Measurements from ENCODE around the gene TLK1.
A peak's percentile ranks its signal among the peaks of the same experiment; 100 is the strongest.

TLK1 gene

DNA sequence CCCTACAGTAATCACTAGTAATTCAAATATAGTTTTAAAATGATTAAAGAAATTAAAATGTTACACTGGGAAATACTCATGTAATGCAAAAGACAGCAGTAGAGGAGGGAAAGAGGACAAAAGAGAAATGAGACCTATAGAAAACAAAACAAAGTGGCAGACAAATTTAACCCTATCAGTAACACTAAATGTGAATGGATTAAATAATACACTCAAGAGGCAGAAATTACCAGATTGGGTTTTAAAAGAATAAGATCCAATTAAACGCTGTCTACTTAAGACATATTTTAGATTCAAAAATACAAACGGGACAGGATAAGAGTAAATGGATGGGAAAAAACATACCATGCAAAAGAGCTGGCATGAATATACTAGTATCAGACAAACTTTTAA is 17.0 kb downstream of the TLK1 start:
- no peak overlapping the region for H3K4me3 ChIP-seq (ENCODE audit: low read depth, low read length)
- DNase-seq (ENCODE audit: low read depth), result no peak
- TF ChIP-seq, protein P1, sequence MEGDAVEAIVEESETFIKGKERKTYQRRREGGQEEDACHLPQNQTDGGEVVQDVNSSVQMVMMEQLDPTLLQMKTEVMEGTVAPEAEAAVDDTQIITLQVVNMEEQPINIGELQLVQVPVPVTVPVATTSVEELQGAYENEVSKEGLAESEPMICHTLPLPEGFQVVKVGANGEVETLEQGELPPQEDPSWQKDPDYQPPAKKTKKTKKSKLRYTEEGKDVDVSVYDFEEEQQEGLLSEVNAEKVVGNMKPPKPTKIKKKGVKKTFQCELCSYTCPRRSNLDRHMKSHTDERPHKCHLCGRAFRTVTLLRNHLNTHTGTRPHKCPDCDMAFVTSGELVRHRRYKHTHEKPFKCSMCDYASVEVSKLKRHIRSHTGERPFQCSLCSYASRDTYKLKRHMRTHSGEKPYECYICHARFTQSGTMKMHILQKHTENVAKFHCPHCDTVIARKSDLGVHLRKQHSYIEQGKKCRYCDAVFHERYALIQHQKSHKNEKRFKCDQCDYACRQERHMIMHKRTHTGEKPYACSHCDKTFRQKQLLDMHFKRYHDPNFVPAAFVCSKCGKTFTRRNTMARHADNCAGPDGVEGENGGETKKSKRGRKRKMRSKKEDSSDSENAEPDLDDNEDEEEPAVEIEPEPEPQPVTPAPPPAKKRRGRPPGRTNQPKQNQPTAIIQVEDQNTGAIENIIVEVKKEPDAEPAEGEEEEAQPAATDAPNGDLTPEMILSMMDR (IDR thresholded peaks at IDR 0.05; ENCODE audit: control insufficient read depth, extremely low read depth, insufficient read depth), result no peak

DNA sequence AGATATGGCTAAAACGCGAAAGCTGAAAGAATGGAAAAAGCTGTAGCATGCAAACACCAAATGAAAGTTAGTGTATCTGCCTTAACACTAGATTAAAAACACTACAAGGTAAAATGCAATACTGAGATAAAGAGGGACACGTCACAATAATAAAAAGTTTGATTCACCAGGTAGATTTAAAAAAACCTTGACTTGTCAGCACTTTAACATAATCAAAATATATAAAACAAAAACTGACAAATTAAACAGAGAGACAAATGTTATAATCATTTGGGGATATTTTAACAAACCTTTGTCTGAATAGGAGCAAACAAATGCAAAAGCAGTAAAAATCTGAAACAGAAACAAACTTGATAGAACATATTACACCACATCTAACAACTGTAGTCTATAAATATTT is 18.3 kb downstream of the TLK1 start:
- TF ChIP-seq, protein P1 (IDR thresholded peaks at IDR 0.05; ENCODE audit: control insufficient read depth, extremely low read depth, insufficient read depth), result no peak
- no peak for DNase-seq (ENCODE audit: low read depth)
- peak overlapping the region; percentile 29; the same call in 1 of the 2 replicates for H3K4me3 ChIP-seq (ENCODE audit: low read depth, low read length)

DNA sequence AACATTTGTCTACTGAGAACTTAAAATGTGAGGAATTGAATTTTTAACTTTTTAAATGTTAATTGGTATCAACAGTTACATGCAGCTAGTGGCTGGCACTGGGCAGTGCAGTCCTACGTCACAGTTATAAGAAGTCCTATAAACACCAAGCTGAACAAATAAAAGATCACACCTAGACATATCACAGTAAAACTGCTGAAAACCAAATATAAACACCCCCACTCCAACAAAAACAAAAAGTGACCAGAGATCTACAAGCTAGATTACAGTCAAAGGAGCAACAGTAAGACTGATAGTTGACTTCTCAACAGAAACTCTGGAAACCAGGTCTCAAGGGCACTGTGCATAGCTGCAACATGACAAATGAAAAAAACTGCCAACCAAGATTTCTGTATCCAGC is 19.4 kb downstream of the TLK1 start:
- TF ChIP-seq, protein P1 (IDR thresholded peaks at IDR 0.05; ENCODE audit: control insufficient read depth, extremely low read depth, insufficient read depth), result no peak
- peak; percentile 79 for DNase-seq (ENCODE audit: low read depth)
- H3K4me3 ChIP-seq (ENCODE audit: low read depth, low read length), result peak overlapping the region; percentile 29

DNA sequence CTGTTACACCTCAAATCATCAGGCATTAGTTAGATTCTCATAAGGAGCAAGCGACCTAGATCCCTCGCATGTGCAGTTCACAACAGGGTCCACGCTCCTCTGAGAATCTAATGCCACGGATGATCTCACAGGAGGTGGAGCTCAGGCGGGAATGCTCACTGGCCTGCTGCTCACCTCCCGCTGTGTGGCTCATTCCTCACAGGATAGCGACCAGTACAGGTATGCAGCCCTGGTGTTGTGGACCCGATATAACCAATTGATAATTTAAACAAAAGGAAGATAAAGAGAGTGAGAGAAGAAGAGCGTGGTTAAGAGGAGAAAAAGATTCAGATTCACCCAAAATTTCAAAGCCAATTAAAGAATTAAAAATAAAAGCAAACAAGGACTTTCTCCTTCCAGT is 20.8 kb downstream of the TLK1 start:
- TF ChIP-seq, protein P1 (IDR thresholded peaks at IDR 0.05; ENCODE audit: control insufficient read depth, extremely low read depth, insufficient read depth), result no peak
- no peak for DNase-seq (ENCODE audit: low read depth)
- no peak overlapping the region for H3K4me3 ChIP-seq (ENCODE audit: low read depth, low read length)

DNA sequence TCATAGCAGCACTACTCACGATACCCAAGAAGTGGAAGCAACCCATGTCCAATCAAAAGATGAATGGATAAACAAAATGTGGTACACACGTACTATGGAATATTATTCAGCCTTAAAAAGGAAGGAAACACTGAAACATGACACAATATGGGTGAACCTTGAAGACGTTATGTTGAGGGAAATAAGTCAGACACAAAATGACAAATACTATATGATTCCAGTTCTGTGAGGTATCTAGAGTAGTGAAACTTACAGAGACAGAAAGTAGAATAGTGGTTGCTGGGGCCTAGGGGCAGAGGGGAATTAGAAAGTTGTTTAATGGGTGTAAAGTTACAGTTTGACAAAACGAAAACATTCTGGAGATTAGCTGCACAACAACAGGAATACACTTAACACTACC is 24.7 kb downstream of the TLK1 start:
- no peak overlapping the region for H3K4me3 ChIP-seq (ENCODE audit: low read depth, low read length)
- DNase-seq (ENCODE audit: low read depth), result no peak
- TF ChIP-seq, protein P1 (IDR thresholded peaks at IDR 0.05; ENCODE audit: control insufficient read depth, extremely low read depth, insufficient read depth), result no peak

DNA sequence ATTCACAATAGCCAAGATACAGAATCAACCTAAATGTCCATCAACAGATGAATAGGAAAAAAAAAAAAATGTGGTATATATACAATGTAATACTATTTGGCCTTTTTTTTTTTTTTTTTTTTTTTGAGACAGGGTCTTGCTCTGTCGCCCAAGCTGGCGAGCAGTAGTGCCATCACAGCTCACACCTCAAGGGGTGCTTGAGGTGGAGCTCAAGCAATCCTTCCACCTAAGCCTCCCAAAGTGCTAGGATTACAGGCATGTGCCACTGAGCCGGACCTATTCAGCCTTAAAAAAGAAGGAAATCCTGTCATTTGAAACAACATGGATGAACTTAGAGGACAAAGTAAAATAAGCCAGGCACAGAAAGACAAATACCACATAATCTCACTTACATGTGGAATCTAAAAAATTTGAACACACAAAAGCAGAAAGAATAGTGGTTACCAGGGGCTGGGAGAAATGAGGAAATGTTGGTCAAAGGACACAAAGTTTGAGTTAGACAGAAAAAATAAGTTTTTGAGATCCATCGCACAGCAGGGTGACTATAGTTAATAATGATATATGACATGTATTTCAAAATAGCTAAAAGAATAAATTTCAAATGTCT is 26.0 kb downstream of the TLK1 start:
- TF ChIP-seq, protein P1 (IDR thresholded peaks at IDR 0.05; ENCODE audit: control insufficient read depth, extremely low read depth, insufficient read depth), result no peak
- no peak for DNase-seq (ENCODE audit: low read depth)
- H3K4me3 ChIP-seq (ENCODE audit: low read depth, low read length), result no peak overlapping the region

DNA sequence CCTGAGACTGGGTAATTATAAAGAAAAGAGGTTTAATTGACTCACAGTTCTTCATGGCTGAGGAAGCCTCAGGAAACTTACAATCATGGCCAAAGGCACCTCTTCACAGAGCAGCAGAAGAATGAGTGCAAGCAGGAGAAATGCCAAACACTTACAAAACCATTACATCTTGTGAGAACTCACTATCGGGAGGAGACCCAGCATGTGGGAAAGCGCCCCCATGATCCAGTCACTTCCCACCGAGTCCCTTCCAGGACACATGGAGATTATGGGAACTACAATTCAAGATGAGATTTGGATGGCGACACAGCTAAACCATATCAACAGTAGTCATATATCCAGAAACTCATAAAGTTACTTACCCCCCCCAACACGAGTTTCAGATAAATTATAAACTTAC is 28.6 kb downstream of the TLK1 start:
- no peak for DNase-seq (ENCODE audit: low read depth)
- no peak overlapping the region for H3K4me3 ChIP-seq (ENCODE audit: low read depth, low read length)
- TF ChIP-seq, protein P1 (IDR thresholded peaks at IDR 0.05; ENCODE audit: control insufficient read depth, extremely low read depth, insufficient read depth), result no peak

Measured in LNCaP clone FGC (cell line).